Spinal cord (tissue), 10 donors: ENCODE measurements around the gene STX1B. TPM values are rescaled to one million over a fixed set of nuclear protein-coding genes. Genes with fewer than 3 reads are reported as not detected.
"Not testable (repeated sequence)": the region's sequence is repeated elsewhere in the genome, so short reads cannot be mapped to it uniquely, and the experiment has no call there.

Experiments used
- DNase-seq, 6 donors: peaks; one replicate each; pipeline versions ENCODE4 v3.0.0 to v3.0.0-alpha.2; 2013 to 2015; ENCODE audit warnings: low spot score in 6 of 6, low read depth in 4 of 6
- H3K27ac ChIP-seq: one replicate; pipeline ENCODE4 v1.5.1; 2013; ENCODE audit warnings: low read depth, low read length, control low read depth
- H3K27me3 ChIP-seq: one replicate; pipeline ENCODE4 v1.6.1; 2013; ENCODE audit warnings: low read length; ENCODE audit not compliant: control insufficient read depth, insufficient read depth
- H3K36me3 ChIP-seq: one replicate; pipeline ENCODE4 v1.6.1; 2013; ENCODE audit warnings: low read length; ENCODE audit not compliant: control insufficient read depth, insufficient read depth
- H3K4me1 ChIP-seq: one replicate; pipeline ENCODE4 v1.6.1; 2013; ENCODE audit warnings: low read length; ENCODE audit not compliant: control insufficient read depth, insufficient read depth
- H3K4me3 ChIP-seq: one replicate; pipeline ENCODE4 v1.5.1; 2013; ENCODE audit warnings: low read depth, low read length, control low read depth
- H3K9me3 ChIP-seq: one replicate; pipeline ENCODE4 v1.6.1; 2013; ENCODE audit warnings: low read length; ENCODE audit not compliant: control insufficient read depth, insufficient read depth
- WGBS: methylation state at CpG from one replicate; pipeline ENCODE4 v1.1.5; 2013; ENCODE audit warnings: missing lambda C conversion rate; ENCODE audit not compliant: insufficient coverage; 5-methylcytosine and 5-hydroxymethylcytosine counted together
- polyA plus RNA-seq, 2 donors: library from polyadenylated mRNA; unstranded; fragments of 120-200 nt; gene quantifications; one replicate each; pipeline ENCODE4 v1.2.1, GENCODE V29; 2013; ENCODE audit not compliant: insufficient read length in 2 of 2
- total RNA-seq, 2 donors: library from RNA; depleted of rRNA in 1 of 2; stranded (reverse); fragments of 120-200 nt in 1 of 2; fragments of >200 nt in 1 of 2; gene quantifications; one replicate each; pipeline versions ENCODE4 v1.2.3 to v1.2.4, GENCODE V29; 2013 to 2014
- donor health status: healthy.

Gene STX1B
- total and polyA plus RNA-seq, 4 donors, result 16.0 to 130 (median 81.3) TPM

DNA sequence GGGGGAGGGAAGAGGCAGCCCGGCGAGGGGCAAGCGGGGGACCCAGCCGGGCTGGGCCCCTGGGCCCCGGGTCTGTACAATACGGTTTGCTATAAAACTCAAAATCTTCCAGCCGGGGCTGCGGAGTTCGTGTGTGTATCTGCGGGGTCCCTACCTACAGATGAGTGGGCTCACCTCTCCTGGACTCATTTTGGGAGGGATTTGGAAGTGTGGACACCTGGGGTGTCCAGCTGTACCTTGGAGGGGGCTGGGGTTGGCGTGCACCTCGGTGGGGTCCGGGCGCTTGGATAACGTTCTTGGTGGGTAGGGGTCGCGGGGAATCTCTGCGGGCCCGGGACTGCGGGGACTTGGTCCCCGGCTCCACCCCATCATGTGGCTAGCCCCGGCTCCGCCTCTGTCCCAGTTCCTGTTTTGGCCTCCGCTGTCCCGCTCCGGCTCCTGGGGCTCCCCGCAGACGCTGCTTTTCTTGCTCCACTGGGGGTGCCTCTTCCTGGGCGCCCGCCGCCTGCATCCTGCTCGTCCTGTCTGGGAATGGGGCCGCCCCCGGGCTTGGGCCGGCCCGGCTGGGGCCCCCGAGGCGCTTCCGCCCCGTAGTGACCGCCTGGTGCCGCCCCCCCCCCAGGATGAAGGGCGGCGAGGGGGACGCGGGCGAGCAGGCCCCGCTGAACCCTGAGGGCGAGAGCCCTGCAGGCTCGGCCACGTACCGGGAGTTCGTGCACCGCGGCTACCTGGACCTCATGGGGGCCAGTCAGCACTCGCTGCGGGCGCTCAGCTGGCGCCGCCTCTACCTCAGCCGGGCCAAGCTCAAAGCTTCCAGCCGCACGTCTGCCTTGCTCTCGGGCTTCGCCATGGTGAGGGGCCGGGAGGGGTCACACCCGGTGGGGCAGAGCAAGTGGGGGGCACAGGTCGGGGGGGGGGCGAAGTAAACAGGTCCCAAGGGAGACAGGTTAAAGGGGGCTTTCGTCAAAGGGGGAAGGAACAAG is 61.5 kb downstream of the STX1B start, which contains the start of gene ORAI3:
Gene ORAI3 (plus strand): TSS at position 402 of the 983 bp plus-strand sequence. CDS start 222 bp downstream, at position 624.
- Histone ChIP-seq H3K36me3 (peaks cover 38% of the 10 kb centered on the region), H3K27me3 (no peaks in the 10 kb centered on the region), H3K4me1 (peaks cover 52% of the 10 kb centered on the region), H3K27ac (peak within 1 kb of the TSS; percentile 92), H3K9me3 (no peaks in the 10 kb centered on the region), H3K4me3 (peak within 1 kb of the TSS; percentile 76)
- WGBS, result under 1% methylated on average over 69 of the region's 70 CpGs
- peak in 4 of 6 donors; percentile 36 to 80 (median 60) for DNase-seq

DNA sequence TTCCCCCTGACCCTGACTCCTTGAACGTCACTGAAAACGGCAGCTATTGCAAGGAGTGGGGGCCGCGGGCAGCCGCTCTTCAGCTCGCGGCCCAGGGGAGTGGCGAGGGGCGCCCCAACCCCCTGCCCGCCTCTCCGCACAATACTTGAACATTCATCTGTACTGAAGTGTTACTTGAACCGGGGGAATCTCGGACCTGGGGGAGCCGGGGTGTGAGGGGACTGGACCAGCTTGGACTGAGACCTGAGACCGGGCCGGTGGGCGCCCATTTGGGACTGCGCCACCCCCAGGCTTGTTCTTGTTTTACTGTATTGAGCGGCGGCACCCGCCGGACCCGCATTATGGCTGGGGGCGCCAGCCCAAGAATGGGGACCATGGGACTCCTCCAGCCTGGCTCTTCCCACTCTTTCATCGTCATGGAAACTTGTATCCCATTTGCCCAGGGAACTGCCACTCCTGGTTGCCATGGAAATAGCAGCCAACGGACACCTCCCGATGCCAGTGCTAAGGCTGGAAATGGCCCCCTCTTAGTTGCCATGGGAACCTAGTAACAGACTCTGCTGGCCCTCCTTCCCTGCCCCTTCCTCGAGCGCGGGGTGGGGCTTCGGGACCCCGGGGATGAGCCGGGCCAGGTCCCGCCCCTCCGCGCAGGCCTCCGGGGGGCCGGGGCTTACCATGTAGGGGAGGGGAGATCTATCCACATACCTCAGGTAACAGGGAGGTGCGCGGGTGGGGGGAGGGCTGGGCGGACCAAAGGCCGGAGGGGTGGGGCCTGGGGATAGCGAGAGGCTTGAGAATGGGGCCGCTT is 62.4 kb downstream of the STX1B start:
- peaks cover 43% of the 10 kb centered on the region for H3K4me1 ChIP-seq
- no peaks in the 10 kb centered on the region for H3K9me3 ChIP-seq
- peak; percentile 98 to 100 (median 99) for DNase-seq
- peaks cover 36% of the 10 kb centered on the region for H3K36me3 ChIP-seq
- WGBS, result 2% methylated on average over 22 of the region's 44 CpGs
- H3K4me3 ChIP-seq, result peak overlapping the region; percentile 76
- H3K27me3 ChIP-seq, result no peaks in the 10 kb centered on the region
- H3K27ac ChIP-seq, result peak overlapping the region; percentile 92

DNA sequence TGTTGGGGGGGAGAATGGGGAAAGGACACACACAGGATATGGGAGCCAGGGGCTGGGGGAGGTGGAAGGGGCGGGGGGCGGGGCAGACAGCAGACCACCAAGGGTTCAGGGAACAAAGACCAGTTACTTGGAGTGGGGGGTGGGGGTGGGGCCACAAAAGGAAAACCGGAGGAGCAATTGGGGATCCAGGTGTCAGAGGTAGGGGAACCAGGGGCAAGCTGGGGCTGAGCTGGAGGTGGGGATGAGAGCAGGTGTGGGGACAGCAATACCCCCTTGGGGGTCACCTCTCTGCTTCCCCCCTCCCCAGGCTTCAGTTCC is 62.9 kb downstream of the STX1B start:
- H3K4me1 ChIP-seq, result peaks cover 42% of the 10 kb centered on the region
- peak overlapping the region; percentile 76 for H3K4me3 ChIP-seq
- peak overlapping the region; percentile 92 for H3K27ac ChIP-seq
- no peak for DNase-seq
- no peaks in the 10 kb centered on the region for H3K27me3 ChIP-seq
- peaks cover 41% of the 10 kb centered on the region for H3K36me3 ChIP-seq
- WGBS, result no CpG with 5 or more reads among the region's 3 CpGs
- H3K9me3 ChIP-seq, result no peaks in the 10 kb centered on the region

DNA sequence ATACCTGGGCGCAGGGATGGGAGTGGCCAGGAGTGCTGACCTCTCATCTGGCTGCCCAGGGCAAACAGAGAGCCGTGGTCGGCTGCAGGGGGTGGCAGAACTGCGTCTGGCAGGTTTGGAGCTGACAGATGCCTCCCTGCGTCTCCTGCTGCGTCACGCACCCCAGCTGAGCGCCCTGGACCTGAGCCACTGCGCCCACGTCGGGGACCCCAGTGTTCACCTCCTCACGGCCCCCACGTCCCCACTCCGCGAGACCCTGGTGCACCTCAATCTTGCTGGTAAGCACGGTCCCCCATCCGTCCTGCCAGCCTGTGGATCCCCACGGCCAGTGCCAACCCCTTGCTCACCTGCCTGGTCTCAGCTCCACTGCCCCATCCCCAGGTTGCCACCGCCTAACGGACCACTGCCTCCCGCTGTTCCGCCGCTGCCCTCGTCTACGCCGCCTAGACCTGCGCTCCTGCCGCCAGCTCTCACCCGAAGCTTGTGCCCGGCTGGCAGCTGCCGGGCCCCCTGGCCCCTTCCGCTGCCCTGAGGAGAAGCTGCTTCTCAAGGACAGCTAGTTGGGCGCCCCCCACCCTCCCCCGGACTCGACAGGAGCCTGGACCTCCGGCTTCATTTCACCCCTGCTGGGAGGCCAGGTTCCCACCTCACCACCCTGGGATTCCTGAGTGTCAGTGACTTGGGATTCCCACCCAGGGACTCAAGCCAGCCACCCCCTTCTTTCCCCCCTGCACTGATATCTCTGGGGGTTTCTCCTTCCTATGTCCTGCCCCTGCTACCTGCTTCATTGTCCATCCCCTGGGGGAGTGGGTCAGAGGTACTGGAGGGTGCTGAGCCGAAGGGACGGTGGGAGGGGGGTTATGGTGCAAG is 63.5 kb downstream of the STX1B start:
- peaks cover 45% of the 10 kb centered on the region for H3K4me1 ChIP-seq
- no peaks in the 10 kb centered on the region for H3K27me3 ChIP-seq
- H3K9me3 ChIP-seq, result no peaks in the 10 kb centered on the region
- 77% methylated on average over 36 of the region's 38 CpGs for WGBS
- no peak overlapping the region for H3K27ac ChIP-seq
- no peak overlapping the region for H3K4me3 ChIP-seq
- DNase-seq, result no peak
- peaks cover 47% of the 10 kb centered on the region for H3K36me3 ChIP-seq

DNA sequence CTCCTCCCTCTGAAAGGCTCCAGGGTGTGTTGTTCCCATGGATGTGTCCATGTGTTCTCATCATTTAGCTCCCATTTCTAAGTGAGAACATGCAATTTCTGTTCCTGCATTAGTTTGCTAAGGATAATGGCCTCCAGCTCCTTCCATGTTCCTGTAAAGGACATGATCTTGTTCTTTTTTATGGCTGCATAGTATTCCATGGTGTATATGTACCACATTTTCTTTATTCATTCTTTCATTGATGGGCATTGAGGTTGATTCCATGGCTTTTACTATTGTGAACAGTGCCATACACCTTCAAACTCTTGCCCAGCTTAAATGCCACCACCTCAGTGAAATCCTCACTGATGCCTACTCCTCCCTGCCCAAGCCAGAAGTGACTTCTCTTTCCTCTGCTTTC is 66.1 kb downstream of the STX1B start:
- no peak for DNase-seq
- Histone ChIP-seq H3K9me3 (no peaks in the 10 kb centered on the region), H3K27me3 (no peaks in the 10 kb centered on the region), H3K4me3 (no peak overlapping the region), H3K4me1 (peaks cover 29% of the 10 kb centered on the region), H3K36me3 (peaks cover 68% of the 10 kb centered on the region), H3K27ac (no peak overlapping the region)

DNA sequence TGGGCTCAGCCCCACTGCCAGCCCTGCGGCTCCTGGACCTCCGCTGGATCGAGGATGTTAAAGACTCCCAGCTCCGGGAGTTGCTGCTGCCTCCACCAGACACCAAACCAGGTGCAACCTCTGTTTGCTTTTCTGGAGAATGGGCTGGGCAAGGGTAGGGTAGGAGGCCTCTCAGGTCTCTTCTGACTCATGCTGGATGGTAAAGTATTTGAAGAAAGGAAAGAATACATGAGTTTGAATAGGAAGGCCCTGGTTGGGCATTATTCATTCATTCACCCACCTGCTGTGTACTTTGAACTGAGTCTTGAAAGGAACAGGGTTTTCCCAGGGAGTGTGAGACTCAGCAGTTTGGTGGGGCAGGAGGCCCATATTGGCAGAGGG is 68.0 kb downstream of the STX1B start:
- DNase-seq, result no peak
- 88% methylated on average over 3 of the region's 4 CpGs for WGBS

DNA sequence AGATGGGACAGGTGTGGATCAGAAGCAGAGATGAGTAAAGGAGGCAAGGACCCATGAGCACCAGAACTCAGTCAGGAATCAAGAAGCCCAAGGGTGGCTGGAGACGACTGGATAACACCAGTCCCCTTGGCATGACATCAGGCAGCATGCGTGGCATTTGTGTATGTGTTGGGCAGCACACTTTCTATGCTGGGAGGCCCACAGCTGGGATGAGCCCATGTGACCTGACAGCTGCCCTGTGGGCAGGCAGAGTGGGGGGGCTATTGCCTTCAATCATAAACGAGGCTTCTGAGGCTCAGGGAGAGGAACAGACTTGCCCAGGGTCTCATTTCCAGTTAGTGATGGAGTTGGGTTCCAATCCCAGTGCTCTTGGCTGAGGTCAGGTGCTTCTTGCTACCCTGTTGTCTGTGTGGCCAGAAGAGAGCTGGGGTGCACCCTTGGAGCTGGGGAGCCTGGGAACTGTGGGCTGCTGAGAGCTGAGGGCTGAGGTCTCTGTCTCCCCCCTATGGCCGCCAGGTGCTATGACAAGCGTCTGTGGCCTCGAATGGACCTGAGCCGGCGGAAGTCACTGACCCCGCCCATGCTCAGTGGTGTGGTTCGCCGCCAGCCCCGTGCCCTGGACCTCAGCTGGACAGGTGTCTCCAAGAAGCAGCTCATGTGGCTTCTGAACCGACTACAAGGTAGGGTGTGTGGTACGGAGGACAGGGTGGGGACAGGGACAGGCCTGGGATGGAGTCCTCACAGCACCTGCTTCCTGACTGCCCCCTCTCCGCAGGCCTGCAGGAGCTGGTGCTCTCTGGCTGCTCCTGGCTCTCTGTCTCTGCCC is 68.6 kb downstream of the STX1B start:
- peaks cover 8% of the 10 kb centered on the region for H3K4me1 ChIP-seq
- peaks cover 81% of the 10 kb centered on the region for H3K36me3 ChIP-seq
- no peak overlapping the region for H3K27ac ChIP-seq
- 23% methylated on average over 15 of the region's 15 CpGs for WGBS
- no peaks in the 10 kb centered on the region for H3K9me3 ChIP-seq
- no peaks in the 10 kb centered on the region for H3K27me3 ChIP-seq
- DNase-seq, result peak in 2 of 6 donors; percentile 65 to 68
- H3K4me3 ChIP-seq, result no peak overlapping the region

More for the DNA sequence above, 68.0 kb downstream of the STX1B start:
- no peaks in the 10 kb centered on the region for H3K9me3 ChIP-seq
- H3K4me1 ChIP-seq, result peaks cover 13% of the 10 kb centered on the region
- H3K27ac ChIP-seq, result no peak overlapping the region
- H3K4me3 ChIP-seq, result no peak overlapping the region
- no peaks in the 10 kb centered on the region for H3K27me3 ChIP-seq
- H3K36me3 ChIP-seq, result peaks cover 80% of the 10 kb centered on the region

DNA sequence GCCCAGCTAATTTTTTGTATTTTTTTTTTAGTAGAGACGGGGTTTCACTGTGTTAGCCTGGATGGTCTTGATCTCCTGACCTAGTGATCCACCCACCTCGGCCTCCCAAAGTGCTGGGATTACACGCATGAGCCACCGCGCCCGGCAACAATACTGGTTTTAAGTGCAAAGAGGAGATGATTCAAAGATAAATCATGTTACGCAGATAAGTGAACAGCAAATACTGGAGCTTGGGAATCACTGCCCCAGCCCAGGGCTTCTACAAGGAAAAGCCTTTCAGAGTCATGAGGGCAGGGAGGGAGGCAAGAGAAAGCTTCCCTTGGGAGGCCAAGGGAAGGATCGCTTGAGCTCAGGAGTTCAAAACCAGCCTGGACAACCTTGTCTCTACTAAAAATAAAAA is 70.9 kb downstream of the STX1B start:
- not testable (repeated sequence) for H3K27ac ChIP-seq, H3K27me3 ChIP-seq, DNase-seq, H3K4me3 ChIP-seq, H3K4me1 ChIP-seq, H3K9me3 ChIP-seq
- WGBS, result 91% methylated on average over 6 of the region's 8 CpGs
- H3K36me3 ChIP-seq, result peaks cover 91% of the 10 kb centered on the region
